HepG2 (cell line): ENCODE results near the gene MYRIP. TPM values are rescaled to one million over a fixed set of nuclear protein-coding genes. Genes with fewer than 3 reads are reported as not detected.

Experiments used
- ATAC-seq: fragments of 200-7000 bp; cut with Tn5 transposase; 3 replicates; pipeline ENCODE4 v1.9.1; 2020; ENCODE audit warnings: mild to moderate bottlenecking, moderate library complexity
- BruUV-seq: library from RNA; stranded (reverse); fragments of 400-500 nt; replicated peaks from 2 replicates; lab custom pipeline; 2021; lab: Mats Ljungman, UMichigan
- CTCF ChIA-PET: fragments of 300-600 bp; formaldehyde crosslinking; extraction: SDS; loops from one replicate; lab custom pipeline; 2021; ENCODE audit warnings: low total read pairs, inconsistent platforms, low intra/inter-chr PET ratio; lab: Yijun Ruan, JAX
- POLR2A ChIA-PET: fragments of 350-600 bp; sonication (Branson Sonifier 250); formaldehyde crosslinking; loops from one replicate; lab custom pipeline; 2020; ENCODE audit warnings: antibody characterized with exemption, inconsistent platforms; lab: Yijun Ruan, JAX
- DNase-seq: peaks from one replicate; pipeline ENCODE4 v3.0.0-alpha.2; 2015; ENCODE audit warnings: low spot score
- FAIRE-seq: peaks from 3 replicates; lab custom pipeline; 2011; peaks lifted over from hg19 to GRCh38; lab: Jason Lieb, UNC
- H2AFZ ChIP-seq: one replicate; pipeline ENCODE4 v1.6.1; 2011; ENCODE audit warnings: low read length, inconsistent platforms
- H3K27ac ChIP-seq: fragments of 300-600 bp; 3 replicates; pipeline ENCODE4 v1.8.0; 2011; ENCODE audit warnings: mixed run types, mild to moderate bottlenecking, mixed read lengths, low read length, inconsistent platforms; ENCODE audit not compliant: insufficient read depth; ENCODE audit errors: extremely low read length
- H3K27me3 ChIP-seq, 2 experiments: fragments of 200-600 bp in 1 of 2; 2 replicates in 1 of 2; 3 replicates in 1 of 2; pipeline versions ENCODE4 v1.6.0 to v1.8.0; 2011; ENCODE audit warnings: low read length in 2 of 2, mild to moderate bottlenecking in 2 of 2, moderate library complexity in 2 of 2, inconsistent platforms in 1 of 2; ENCODE audit not compliant: insufficient read depth in 2 of 2, control insufficient read depth in 1 of 2
- H3K36me3 ChIP-seq, 2 experiments: fragments of 200-600 bp in 1 of 2; replicated peaks in 1 of 2; 2 replicates in 1 of 2; 3 replicates in 1 of 2; pipeline versions ENCODE4 v1.5.1 to v1.8.0; 2011; ENCODE audit warnings: low read length in 2 of 2, inconsistent platforms in 1 of 2; ENCODE audit not compliant: insufficient read depth in 2 of 2, control insufficient read depth in 1 of 2
- H3K4me1 ChIP-seq: 2 replicates; pipeline ENCODE4 v1.5.1; 2012; ENCODE audit warnings: low read length, inconsistent platforms; ENCODE audit not compliant: insufficient read depth
- H3K4me2 ChIP-seq: 2 replicates; pipeline ENCODE4 v1.6.0; 2011; ENCODE audit warnings: low read depth, low read length, inconsistent platforms
- H3K4me3 ChIP-seq, 3 experiments: fragments of 200-600 bp in 1 of 3; sonication (generic), shearing (Covaris generic) in 1 of 3; replicated peaks in 1 of 3; 2 replicates each; pipeline ENCODE4 v1.5.1; 2011 to 2016; ENCODE audit warnings: low read length in 3 of 3, inconsistent platforms in 2 of 3, low read depth in 2 of 3, mild to moderate bottlenecking in 2 of 3, control low read depth in 1 of 3, mixed read lengths in 1 of 3; ENCODE audit not compliant: insufficient read depth in 1 of 3
- H3K79me2 ChIP-seq: one replicate; pipeline ENCODE4 v1.6.1; 2011; ENCODE audit warnings: low read length, inconsistent platforms; ENCODE audit not compliant: insufficient read depth
- H3K9ac ChIP-seq: 2 replicates; pipeline ENCODE4 v1.6.0; 2011; ENCODE audit warnings: mild to moderate bottlenecking, low read depth, low read length, inconsistent platforms; ENCODE audit not compliant: insufficient read depth
- H3K9me3 ChIP-seq: 2 replicates; pipeline ENCODE4 v1.5.1; 2012; ENCODE audit warnings: mild to moderate bottlenecking, low read length
- H4K20me1 ChIP-seq: 2 replicates; pipeline ENCODE4 v1.6.0; 2011; ENCODE audit warnings: inconsistent platforms, mild to moderate bottlenecking, low read length, moderate library complexity; ENCODE audit not compliant: insufficient read depth
- FOXJ3 ChIP-seq: sonication (generic); formaldehyde crosslinking; IDR thresholded peaks from 2 replicates; pipeline ENCODE4 v1.4.0; 2020; ENCODE audit warnings: missing genetic modification reagents, mild to moderate bottlenecking, borderline replicate concordance
- MTA1 ChIP-seq: sonication (generic); formaldehyde crosslinking; IDR thresholded peaks from 2 replicates; pipeline ENCODE4 v1.4.0; 2020; ENCODE audit warnings: missing genetic modification reagents, mild to moderate bottlenecking, borderline replicate concordance
- NBN ChIP-seq: fragments of 450-650 bp; conservative IDR thresholded peaks from 2 replicates; pipeline ENCODE4 v1.6.1; 2017
- NR1H2 ChIP-seq: sonication (generic); formaldehyde crosslinking; IDR thresholded peaks from 2 replicates; pipeline ENCODE4 v1.8.1; 2022; ENCODE audit warnings: low read depth, missing genetic modification reagents, borderline replicate concordance
- RARG ChIP-seq: sonication (generic); formaldehyde crosslinking; IDR thresholded peaks from 2 replicates; pipeline ENCODE4 v1.4.0; 2020; ENCODE audit warnings: low read depth, mild to moderate bottlenecking, missing genetic modification reagents
- SIX1 ChIP-seq: sonication (generic); formaldehyde crosslinking; IDR thresholded peaks from 2 replicates; pipeline ENCODE4 v1.4.0; 2020; ENCODE audit warnings: missing genetic modification reagents, borderline replicate concordance
- SRF ChIP-seq: IDR thresholded peaks from 2 replicates; pipeline ENCODE4 v1.6.1; 2011; ENCODE audit warnings: mild to moderate bottlenecking, low read depth, low read length, moderate library complexity
- TFAP4 ChIP-seq: sonication (generic); IDR thresholded peaks from 2 replicates; pipeline ENCODE4 v1.6.1; 2016; ENCODE audit warnings: low read depth, borderline replicate concordance
- TIGD3 ChIP-seq: sonication (generic); formaldehyde crosslinking; IDR thresholded peaks from 2 replicates; pipeline ENCODE4 v1.5.1; 2020; ENCODE audit warnings: mild to moderate bottlenecking, missing genetic modification reagents, borderline replicate concordance
- ZMYM3 ChIP-seq: sonication (generic); formaldehyde crosslinking; IDR thresholded peaks from 2 replicates; pipeline ENCODE4 v1.5.1; 2020; ENCODE audit warnings: mild to moderate bottlenecking, missing genetic modification reagents
- ZNF280D ChIP-seq: sonication (generic); formaldehyde crosslinking; IDR thresholded peaks from 2 replicates; pipeline ENCODE4 v1.5.1; 2020; ENCODE audit warnings: mild to moderate bottlenecking, missing genetic modification reagents
- ZNF3 ChIP-seq: IDR thresholded peaks from 2 replicates; pipeline ENCODE4 v1.7.0; 2017; ENCODE audit warnings: inconsistent platforms
- ZNF672 ChIP-seq: sonication (generic); formaldehyde crosslinking; IDR thresholded peaks from 2 replicates; pipeline ENCODE4 v1.8.1; 2022; ENCODE audit warnings: missing genetic modification reagents
- ZNF709 ChIP-seq: sonication (generic); formaldehyde crosslinking; IDR thresholded peaks from 2 replicates; pipeline ENCODE4 v1.5.0; 2020; ENCODE audit warnings: mild to moderate bottlenecking, missing genetic modification reagents
- ZNF737 ChIP-seq: sonication (generic); formaldehyde crosslinking; IDR thresholded peaks from 2 replicates; pipeline ENCODE4 v1.5.0; 2020; ENCODE audit warnings: missing genetic modification reagents, mild to moderate bottlenecking, borderline replicate concordance
- in situ Hi-C: cut with HindIII; loops from 2 replicates; pipeline ENCODE4 v1.10.0; 2017; ENCODE audit warnings: low pct_unique_long_range_greater_than_20kb; ENCODE audit not compliant: extremely low pct_ligation_motif_present
- intact Hi-C: fragments of 100-400 bp; cut with micrococcal nuclease; formaldehyde crosslinking; loops from one replicate; pipeline ENCODE4 v1.10.0; 2022; ENCODE audit not compliant: unreplicated experiment
- polyA plus RNA-seq, 8 experiments: library from polyadenylated mRNA; depleted of rRNA in 3 of 8; stranded (reverse) in 7 of 8; unstranded in 1 of 8; fragments of >200 nt; fragmentation: Illumina TruSeq in 4 of 8; extraction: Trizol in 4 of 8; gene quantifications; 2 replicates each; pipeline versions ENCODE4 v1.2.1 to v1.2.3, GENCODE V29; 2011 to 2016; ENCODE audit warnings: low read depth in 4 of 8, missing spikeins in 1 of 8, mixed read lengths in 1 of 8; ENCODE audit not compliant: insufficient read depth in 1 of 8
- total RNA-seq, 5 experiments: library from RNA; depleted of rRNA; stranded (reverse); fragments of >200 nt; fragmentation: Illumina TruSeq; extraction: Trizol; gene quantifications; 2 replicates each; pipeline ENCODE4 v1.2.3, GENCODE V29; 2016; ENCODE audit warnings: low read depth in 1 of 5

The MYRIP gene
- total and polyA plus RNA-seq, 2 of the 13 experiments (the other 11 are each of a cell fraction or from before 2014, with no cell fraction given) = 0.64 to 0.84 TPM

GRCh38 chr3:39965461-39965860 lies 156.1 kb downstream of the MYRIP start:
- Histone ChIP-seq H4K20me1 (no peaks in the 10 kb centered on the region), H3K79me2 (no peaks in the 10 kb centered on the region), H3K27me3 (no peaks in the 10 kb centered on the region), H3K4me3 (no peak overlapping the region), H3K9ac (no peak overlapping the region), H3K9me3 (no peaks in the 10 kb centered on the region), H3K4me1 (no peaks in the 10 kb centered on the region), H3K27ac (no peak overlapping the region), H2AFZ (no peak overlapping the region), H3K36me3 (no peaks in the 10 kb centered on the region), H3K4me2 (no peak overlapping the region)
- in situ Hi-C loops (no loop called here), intact Hi-C loops (no loop called here)
- ChIA-PET CTCF (no interaction called here), POLR2A (no interaction called here)
- ATAC-seq (no peak), FAIRE-seq (no peak), DNase-seq (no peak)
- BruUV-seq = no TSS peak
- TF ChIP-seq ZNF709 (no peak), ZNF737 (CRISPR knock-in tag) (no peak), ZMYM3 (CRISPR knock-in tag) (no peak), TIGD3 (no peak), NR1H2 (CRISPR knock-in tag) (no peak), SRF (no peak), TFAP4 (no peak), ZNF280D (no peak), NBN (no peak), FOXJ3 (no peak), ZNF672 (CRISPR knock-in tag) (no peak), ZNF3 (CRISPR knock-in tag) (no peak), SIX1 (no peak), MTA1 (CRISPR knock-in tag) (no peak), RARG (CRISPR knock-in tag) (no peak)
